ENCODE measurements around the gene ABCA3. TPM values are rescaled to one million over a fixed set of nuclear protein-coding genes. Genes with fewer than 3 reads are reported as not detected.
"Not testable (repeated sequence)": the region's sequence is repeated elsewhere in the genome, so short reads cannot be mapped to it uniquely, and the experiment has no call there.

ABCA3 gene
- total RNA-seq, 1 experiment from 2014 or later, result 1.4 TPM

- no peak for DNase-seq (ENCODE audit: low read depth)
Measured at GRCh38 chr16:2257726-2258125, 82.8 kb downstream of the ABCA3 start.

- no peak for DNase-seq (ENCODE audit: low read depth)
Measured at GRCh38 chr16:2256531-2257140, 83.9 kb downstream of the ABCA3 start.

DNA sequence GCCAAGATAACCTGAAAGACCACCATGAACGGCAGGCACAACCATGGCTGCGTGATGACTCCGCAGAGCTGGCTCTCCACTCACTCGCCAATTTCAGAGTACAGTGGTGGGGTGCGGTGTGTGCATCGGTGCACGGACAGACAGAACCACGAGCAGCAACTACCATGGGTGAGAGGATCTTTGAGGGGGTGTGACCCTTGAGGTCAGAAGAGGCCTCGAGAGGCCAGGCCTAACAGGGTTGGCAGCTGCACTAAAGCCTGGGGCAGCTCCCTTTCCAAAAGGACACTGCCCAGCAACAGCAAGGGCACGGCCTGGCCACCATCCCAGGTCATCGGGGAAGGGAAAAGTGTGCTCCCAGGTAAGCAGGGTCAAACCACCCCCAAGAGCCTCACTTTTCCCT is 87.2 kb downstream of the ABCA3 start:
- DNase-seq (ENCODE audit: low read depth), result no peak

DNA sequence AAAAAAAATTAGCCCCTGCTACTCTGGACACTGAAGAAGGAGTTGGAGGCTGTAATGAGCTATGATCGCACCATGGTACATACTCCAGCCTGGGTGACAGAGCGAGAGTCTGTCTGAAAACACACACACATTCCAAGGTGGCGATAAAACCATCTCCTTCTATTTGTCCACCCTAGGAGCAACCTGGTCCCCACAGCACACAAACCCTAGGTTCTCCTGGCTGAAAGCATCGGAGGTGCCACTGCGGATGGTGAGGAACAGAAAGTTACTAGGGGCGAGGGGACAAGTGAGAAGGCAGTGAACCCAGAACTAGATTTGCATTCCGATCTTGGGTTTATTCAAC is 87.8 kb downstream of the ABCA3 start:
- DNase-seq (ENCODE audit: low read depth), result peak; percentile 44

- DNase-seq (ENCODE audit: low read depth), result peak; percentile 93
Measured at GRCh38 chr16:2251296-2252111, 89.0 kb downstream of the ABCA3 start, which contains the start of gene ECI1. TSS of gene ECI1 (minus strand) at chr16:2251587. CDS start at chr16:2251566, 21 bp downstream.

DNA sequence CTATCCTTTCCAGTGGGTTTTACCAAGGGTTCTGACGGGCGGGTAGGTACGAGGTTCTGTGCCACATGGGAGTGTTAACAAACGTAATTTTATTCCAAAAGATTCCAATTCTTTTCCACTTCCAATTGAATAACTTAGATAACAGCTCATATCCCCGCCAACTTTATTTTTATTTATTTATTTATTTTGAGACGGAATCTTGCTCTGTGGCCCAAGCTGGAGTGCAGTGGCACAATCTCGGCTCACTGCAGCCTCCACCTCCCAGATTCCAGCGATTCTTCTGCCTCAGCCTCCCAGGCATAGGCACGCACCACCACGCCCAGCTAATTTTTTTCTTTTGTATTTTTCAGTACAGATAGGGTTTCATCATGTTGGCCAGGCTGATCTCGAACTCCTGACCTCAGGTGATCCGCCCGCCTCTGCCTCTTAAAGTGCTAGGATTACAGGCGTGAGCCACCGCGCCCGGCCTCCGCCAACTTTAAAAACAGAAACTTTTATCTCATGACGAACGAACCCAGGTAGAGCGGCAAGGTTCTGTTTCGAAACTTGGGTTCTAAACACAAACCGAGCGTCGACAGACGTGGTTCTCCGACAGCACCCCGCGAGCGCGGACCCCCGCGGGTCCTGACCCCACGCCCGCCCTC is 89.8 kb downstream of the ABCA3 start:
- DNase-seq (ENCODE audit: low read depth), result peak; percentile 55

DNA sequence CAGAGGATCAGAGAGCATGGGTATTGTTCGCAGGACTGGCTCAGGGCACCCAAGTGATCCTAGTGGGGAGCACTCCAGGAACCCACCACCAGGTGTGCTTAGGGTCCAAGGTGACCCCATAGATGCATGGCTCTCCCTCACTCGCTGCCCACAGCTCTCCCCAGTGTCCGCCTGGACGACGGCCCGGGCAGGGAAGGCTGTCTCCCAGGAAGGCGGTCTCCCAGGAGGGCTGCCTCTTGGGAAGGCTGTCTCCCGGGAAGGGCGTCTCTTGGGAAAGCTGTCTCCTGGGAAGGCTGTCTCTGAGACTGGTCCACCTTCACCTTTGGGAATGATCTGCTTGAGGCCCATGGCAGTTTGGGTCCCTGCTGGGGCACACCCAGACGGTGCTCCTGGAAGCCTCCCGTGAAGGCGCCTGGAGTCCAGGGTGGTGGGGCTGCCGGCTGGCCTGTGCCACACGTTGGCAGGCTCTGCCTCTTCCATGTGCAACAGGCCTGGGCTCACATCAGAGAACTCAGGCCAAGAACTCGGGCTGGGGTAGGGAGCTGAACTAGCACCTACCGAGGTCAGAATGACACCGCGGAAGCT is 94.1 kb downstream of the ABCA3 start:
- DNase-seq (ENCODE audit: low read depth), result no peak

DNA sequence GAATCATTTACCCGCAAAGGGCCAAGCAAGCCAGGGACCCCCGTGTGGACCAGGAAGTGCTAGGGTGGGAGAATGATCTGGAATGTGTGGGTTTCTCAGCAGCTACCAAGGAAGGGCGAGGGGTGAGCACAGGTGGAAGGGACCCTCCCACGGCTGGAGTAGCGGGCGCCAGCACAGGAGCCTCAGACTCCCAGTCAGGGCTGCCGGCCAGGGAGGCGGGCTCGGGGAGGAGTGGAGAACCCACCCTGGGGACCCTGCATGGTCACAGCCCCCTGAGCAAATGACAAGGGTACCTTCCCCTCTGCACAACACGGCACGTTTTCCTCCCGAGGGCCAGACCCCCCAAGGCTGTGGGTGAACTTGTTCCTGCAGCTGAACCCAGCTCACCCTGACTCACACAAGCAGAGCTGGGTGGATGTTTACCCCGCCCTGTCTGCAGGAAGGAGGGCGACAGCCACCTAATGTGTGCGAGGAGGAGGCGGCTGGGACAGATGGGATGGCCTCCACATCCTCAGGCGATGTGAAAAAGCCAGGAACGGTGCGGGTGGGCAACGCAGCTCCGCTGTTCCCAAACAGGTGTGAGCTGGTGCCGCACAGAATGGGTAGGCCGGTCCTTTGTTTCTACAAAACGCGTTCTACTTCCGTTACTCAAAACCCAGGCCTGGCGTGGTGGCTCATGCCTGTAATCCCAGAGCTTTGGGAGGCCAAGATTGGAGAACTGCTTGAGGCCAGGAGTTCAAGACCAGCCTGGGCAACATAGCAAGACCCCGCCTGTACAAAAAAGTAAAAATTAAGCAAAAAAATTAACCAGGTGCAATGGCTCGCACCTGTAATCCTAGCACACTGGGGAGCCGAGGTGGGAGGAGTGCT is 95.4 kb downstream of the ABCA3 start:
- DNase-seq (ENCODE audit: low read depth), result no peak

GRCh38 chr16:2244301-2244700 is 96.2 kb downstream of the ABCA3 start:
- no peak for DNase-seq (ENCODE audit: low read depth)

GRCh38 chr16:2243781-2244180 is 96.7 kb downstream of the ABCA3 start:
- no peak for DNase-seq (ENCODE audit: low read depth)

- no peak for DNase-seq (ENCODE audit: low read depth)
Measured at GRCh38 chr16:2243031-2243528, 97.4 kb downstream of the ABCA3 start.

DNA sequence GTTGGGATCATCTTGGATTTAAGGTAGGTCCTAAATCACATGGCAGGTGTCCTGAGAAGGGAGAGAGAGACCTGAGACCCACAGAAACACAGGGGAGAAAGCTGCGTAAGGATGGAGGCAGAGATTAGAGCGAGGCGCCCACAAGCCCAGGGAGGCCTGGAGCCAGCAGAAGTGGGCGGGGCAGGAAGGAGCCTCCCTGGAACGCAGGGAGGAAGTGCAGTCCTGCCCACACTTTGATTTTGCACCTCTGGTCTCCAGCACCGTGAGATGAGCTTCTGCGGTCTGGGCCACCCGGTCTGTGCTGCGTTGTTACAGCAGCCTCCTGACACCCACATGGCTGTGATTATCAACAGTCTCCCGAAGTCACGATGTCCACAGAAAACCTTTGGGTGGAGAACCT is 97.9 kb downstream of the ABCA3 start:
- DNase-seq (ENCODE audit: low read depth), result no peak

DNA sequence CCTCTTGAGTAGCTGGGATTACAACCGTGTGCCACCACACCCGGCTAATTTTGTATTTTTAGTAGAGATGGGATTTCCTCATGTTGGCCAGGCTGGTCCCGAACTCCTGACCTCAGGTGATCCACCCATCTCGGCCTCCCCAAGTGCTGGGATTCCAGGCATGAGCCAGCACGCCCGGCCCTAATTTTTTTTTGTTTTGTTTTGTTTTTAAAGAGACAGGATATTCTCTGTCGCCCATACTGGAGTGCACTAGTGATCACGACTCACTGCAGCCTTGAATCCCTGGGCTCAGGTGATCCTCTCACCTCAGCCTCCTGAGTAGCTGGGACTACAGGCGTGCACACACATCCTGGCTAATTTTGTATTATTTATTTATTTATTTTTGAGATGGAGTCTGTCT is 100.2 kb downstream of the ABCA3 start:
- DNase-seq (ENCODE audit: low read depth), result not testable (repeated sequence)

- DNase-seq (ENCODE audit: low read depth), result no peak
Measured at GRCh38 chr16:2238838-2239675, 101.5 kb downstream of the ABCA3 start.

DNA sequence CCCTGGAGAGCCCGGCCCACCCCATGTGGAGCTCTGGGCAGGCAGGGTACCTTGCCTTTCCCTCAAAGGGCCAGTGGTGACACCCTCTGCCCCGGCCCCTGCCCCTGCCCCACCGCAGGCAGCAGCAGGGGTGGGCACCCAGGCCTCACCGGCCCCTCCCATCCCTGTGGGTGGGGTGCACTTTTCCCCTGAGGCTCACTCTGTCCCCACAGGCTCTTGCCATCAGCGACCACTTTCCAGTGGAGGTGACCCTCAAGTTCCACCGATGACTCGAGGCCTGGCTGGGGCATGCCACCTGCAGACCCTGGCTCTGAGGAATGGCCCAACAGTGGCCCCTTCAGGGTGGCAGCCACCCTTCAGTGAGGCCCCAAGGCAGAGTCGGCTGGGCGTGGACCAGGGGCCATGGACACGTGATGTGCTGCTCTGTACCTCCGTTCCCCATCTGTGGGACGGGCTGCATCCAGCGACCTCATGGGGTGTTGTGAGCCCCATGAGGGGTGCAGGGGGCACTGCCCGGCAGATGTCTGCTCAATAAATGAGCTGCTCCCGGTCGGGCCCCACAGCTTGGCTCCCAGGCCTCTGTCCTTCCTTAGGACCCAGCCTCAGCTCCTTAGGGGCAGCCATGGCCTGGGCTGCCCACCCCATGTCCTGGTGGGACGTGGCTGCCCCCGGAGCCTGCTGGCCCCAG is 102.2 kb downstream of the ABCA3 start:
- no peak for DNase-seq (ENCODE audit: low read depth)

GRCh38 chr16:2237493-2238149 is 102.9 kb downstream of the ABCA3 start:
- no peak for DNase-seq (ENCODE audit: low read depth)

DNA sequence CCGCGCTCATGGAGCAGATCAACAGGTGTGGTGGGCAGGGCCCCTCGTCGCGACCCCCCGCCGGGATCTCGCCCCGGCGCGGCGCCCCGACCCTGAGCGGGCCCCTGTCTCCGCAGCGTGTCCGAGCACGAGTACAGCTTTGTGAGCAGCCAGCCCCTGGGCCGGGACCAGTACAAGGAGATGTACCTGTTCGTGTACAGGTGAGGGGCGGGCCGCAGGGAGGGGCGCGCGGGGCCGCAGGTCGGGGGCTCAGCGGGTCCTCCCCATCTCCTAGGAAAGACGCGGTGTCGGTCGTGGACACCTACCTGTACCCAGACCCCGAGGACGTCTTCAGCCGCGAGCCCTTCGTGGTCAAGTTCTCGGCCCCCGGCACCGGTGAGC is 103.4 kb downstream of the ABCA3 start:
- DNase-seq (ENCODE audit: low read depth), result no peak

- DNase-seq (ENCODE audit: low read depth), result peak; percentile 30
Measured at GRCh38 chr16:2236337-2237101, 104.0 kb downstream of the ABCA3 start, which contains the start of gene DNASE1L2. TSS of gene DNASE1L2 (plus strand) at chr16:2236444. CDS start at chr16:2236817, 373 bp downstream.
